ENCODE data around the gene FYCO1.

FYCO1 gene

DNA sequence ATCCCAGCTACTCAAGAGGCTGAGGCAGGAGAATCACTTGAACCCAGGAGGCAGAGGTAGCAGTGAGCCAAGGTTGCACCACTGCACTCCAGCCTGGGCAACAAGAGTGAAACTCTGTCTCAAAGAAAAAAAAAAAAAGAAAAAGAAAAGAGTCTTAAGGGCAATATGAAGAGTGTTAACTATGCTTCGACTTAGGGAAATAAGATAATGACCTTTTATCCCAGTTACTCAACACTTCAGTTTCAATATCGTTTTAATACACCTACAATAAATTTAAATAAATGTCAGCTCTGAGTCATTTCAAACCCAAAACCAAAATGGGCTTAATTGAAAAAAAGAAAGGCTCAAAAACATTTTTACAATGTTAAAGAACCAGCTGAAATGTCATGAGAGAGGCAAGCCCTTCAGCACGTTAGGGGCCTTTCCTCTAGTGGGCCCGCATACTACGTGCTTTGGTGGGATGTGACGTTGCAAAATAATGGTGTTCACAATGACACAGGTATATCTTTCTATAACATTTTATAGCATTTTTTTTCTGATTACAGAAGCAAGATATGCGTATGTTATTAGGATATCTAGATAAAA is 15.3 kb downstream of the FYCO1 start:
- H3K27ac ChIP-seq = no peak overlapping the region
- no peaks in the 10 kb centered on the region for H3K27me3 ChIP-seq
- H3K9me3 ChIP-seq = no peaks in the 10 kb centered on the region
- TF ChIP-seq, protein P1, sequence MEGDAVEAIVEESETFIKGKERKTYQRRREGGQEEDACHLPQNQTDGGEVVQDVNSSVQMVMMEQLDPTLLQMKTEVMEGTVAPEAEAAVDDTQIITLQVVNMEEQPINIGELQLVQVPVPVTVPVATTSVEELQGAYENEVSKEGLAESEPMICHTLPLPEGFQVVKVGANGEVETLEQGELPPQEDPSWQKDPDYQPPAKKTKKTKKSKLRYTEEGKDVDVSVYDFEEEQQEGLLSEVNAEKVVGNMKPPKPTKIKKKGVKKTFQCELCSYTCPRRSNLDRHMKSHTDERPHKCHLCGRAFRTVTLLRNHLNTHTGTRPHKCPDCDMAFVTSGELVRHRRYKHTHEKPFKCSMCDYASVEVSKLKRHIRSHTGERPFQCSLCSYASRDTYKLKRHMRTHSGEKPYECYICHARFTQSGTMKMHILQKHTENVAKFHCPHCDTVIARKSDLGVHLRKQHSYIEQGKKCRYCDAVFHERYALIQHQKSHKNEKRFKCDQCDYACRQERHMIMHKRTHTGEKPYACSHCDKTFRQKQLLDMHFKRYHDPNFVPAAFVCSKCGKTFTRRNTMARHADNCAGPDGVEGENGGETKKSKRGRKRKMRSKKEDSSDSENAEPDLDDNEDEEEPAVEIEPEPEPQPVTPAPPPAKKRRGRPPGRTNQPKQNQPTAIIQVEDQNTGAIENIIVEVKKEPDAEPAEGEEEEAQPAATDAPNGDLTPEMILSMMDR (IDR thresholded peaks at IDR 0.05) = no peak
- H3K4me1 ChIP-seq = peaks cover 0 to 49% (median 23%) of the 10 kb centered on the region in 4 donors
- intact Hi-C loops (cut with DNase I; ENCODE audit: low total_unique reads) = loop anchor here (10.0 kb wide), 2 partner anchors 386 to 714 kb away; partner anchors contain the start of genes ALS2CL and LIMD1
- no peak overlapping the region for H3K4me3 ChIP-seq
- peaks cover 69 to 89% (median 88%) of the 10 kb centered on the region in 3 donors for H3K36me3 ChIP-seq
- DNase-seq = no peak

- H3K27ac ChIP-seq = no peak overlapping the region
- H3K4me1 ChIP-seq = peaks cover 0 to 40% (median 14%) of the 10 kb centered on the region in 4 donors
- TF ChIP-seq, protein P1 (IDR thresholded peaks at IDR 0.05) = no peak
- H3K4me3 ChIP-seq = no peak overlapping the region
- intact Hi-C loops (cut with DNase I; ENCODE audit: low total_unique reads) = no loop called here
- peaks cover 76 to 94% (median 93%) of the 10 kb centered on the region in 3 donors for H3K36me3 ChIP-seq
- H3K27me3 ChIP-seq = no peaks in the 10 kb centered on the region
- no peaks in the 10 kb centered on the region for H3K9me3 ChIP-seq
- DNase-seq = no peak
Measured at GRCh38 chr3:45979378-45979777, 16.2 kb downstream of the FYCO1 start.

- H3K27me3 ChIP-seq = no peaks in the 10 kb centered on the region
- H3K4me3 ChIP-seq = no peak overlapping the region
- TF ChIP-seq, protein P1 (IDR thresholded peaks at IDR 0.05) = no peak
- H3K27ac ChIP-seq = peak overlapping the region; percentile 18
- peaks cover 0 to 32% (median 3%) of the 10 kb centered on the region in 4 donors for H3K4me1 ChIP-seq
- no peaks in the 10 kb centered on the region for H3K9me3 ChIP-seq
- intact Hi-C loops (cut with DNase I; ENCODE audit: low total_unique reads) = no loop called here
- no peak for DNase-seq
- H3K36me3 ChIP-seq = peaks cover 69 to 91% (median 90%) of the 10 kb centered on the region in 3 donors
Measured at GRCh38 chr3:45978006-45978761, 17.4 kb downstream of the FYCO1 start.

GRCh38 chr3:45976191-45977091 is 19.2 kb downstream of the FYCO1 start:
- Histone ChIP-seq H3K4me1 (peaks cover 0 to 37% (median 6%) of the 10 kb centered on the region in 4 donors), H3K36me3 (peaks cover 58 to 86% (median 84%) of the 10 kb centered on the region in 3 donors), H3K9me3 (no peaks in the 10 kb centered on the region), H3K4me3 (no peak overlapping the region), H3K27me3 (no peaks in the 10 kb centered on the region), H3K27ac (no peak overlapping the region)
- TF ChIP-seq, protein P1 (IDR thresholded peaks at IDR 0.05) = no peak
- no peak for DNase-seq
- intact Hi-C loops (cut with DNase I; ENCODE audit: low total_unique reads) = no loop called here

DNA sequence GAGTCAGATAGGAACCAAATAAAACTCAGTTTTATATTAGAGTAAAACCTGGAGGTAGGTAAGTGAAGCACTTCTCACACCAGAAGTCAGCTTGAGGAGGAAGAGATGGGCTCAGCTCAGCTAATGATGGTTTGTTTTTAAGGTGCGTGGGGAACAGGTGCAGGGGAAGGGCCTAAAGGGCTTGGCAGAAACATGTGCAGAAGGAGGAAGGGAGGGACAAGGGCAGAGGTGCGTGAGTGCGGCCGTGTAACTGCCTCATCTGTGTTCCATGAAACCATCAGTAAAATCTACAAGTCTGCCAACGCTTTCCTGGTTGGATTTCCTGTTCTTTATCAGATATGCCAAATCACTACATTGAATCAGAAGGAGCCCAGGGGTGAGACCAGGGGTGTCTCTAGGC is 19.9 kb downstream of the FYCO1 start:
- no peak overlapping the region for H3K4me3 ChIP-seq
- H3K27ac ChIP-seq = no peak overlapping the region
- H3K9me3 ChIP-seq = no peaks in the 10 kb centered on the region
- no peak for DNase-seq
- peaks cover 0 to 29% (median 6%) of the 10 kb centered on the region in 4 donors for H3K4me1 ChIP-seq
- TF ChIP-seq, protein P1 (IDR thresholded peaks at IDR 0.05) = no peak
- H3K27me3 ChIP-seq = no peaks in the 10 kb centered on the region
- H3K36me3 ChIP-seq = peaks cover 57 to 80% (median 78%) of the 10 kb centered on the region in 3 donors
- intact Hi-C loops (cut with DNase I; ENCODE audit: low total_unique reads) = no loop called here

Data from tibial artery (tissue), 4 donors.